ENCODE measurements around the gene SLC22A12.

Gene SLC22A12

GRCh38 chr11:64629103-64629502 is 38.1 kb downstream of the SLC22A12 start:
- no peak for DNase-seq

DNA sequence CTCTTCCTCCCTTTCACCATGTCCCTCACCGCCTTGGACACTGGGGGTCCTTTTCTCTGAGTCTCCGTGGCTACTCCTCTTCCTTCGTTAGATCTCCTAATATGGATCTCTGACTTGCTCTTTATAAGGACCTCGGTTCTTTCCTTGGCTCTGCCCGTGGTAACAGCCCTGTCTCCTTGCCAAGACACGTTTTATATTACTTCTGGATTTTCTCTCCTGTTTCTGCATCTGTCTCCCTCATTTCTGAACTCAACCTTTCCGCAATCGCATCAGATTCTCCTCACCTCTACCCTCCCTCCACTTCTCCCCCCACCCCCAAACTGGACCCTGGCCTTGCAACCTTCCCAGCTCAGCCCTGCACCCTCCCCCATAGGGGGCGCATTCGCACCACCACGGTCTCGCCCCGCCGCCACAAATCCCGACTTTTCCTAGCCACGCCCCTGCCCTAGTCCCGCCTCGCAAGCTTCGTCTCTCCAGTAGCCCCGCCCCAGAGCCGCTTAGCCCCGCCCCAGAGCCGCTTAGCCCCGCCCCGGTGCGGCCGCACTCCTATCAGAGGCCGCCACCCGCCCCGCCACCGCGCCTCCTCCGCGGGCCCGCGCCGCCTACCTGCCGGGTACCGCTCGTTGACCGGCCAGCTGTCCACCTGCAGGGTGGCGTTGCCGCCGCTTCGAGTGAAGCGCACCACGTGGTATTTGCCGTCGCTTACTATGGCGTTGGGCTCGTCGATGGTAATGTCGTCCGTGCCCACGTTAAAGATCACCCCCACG is 39.0 kb downstream of the SLC22A12 start:
- DNase-seq: no peak

GRCh38 chr11:64631675-64632074 is 40.7 kb downstream of the SLC22A12 start:
- DNase-seq: no peak

DNA sequence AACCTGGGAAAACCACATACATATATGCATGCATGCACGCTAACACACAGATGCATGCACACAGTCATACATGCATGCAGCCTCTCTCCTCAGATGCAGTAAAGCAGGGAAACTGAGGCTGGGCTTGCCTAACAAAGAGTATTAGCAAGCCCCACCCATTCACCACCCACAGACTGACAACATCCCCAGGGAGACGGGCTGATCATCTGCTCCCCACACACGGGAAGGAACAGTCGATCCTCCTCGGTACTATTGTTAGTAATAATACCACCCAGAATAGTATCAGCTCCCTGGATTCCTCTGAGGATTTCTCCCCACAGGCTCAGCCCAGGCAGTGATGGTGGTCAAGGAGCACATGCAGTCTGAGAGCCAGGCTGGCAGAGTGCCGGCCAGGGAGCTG is 41.2 kb downstream of the SLC22A12 start:
- no peak for DNase-seq

GRCh38 chr11:64632654-64633053 is 41.6 kb downstream of the SLC22A12 start:
- no peak for DNase-seq

DNA sequence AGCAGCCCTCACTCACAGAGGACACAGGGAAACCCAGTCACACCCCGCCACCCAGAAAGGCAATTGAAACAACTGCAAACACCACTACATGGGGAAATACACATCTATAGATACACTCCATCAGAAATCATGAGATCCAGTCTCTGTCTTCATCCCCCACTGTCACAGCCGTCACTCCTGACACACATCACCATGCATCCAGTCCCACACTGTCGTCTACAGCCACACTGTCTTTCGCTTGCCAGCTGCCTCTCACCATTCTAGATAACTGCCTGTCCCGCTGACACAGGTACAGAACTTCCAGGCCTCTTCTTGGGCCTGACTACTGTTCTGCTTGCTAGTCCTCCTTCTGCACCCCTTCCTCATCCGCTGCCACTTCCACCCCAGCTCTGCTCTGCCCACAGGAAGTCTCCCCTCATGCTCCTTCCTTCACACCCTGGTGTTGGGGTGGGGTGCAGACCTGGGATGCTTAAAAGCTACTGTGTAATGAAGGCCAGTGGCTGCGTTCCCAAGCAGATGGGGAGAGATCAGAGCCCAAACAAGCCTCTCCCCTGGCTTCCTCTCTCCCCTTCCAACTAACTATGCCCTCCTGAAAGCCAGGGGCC is 42.6 kb downstream of the SLC22A12 start:
- no peak for DNase-seq

- DNase-seq: no peak
Measured at GRCh38 chr11:64637334-64638017, 46.5 kb downstream of the SLC22A12 start.

- no peak for DNase-seq
Measured at GRCh38 chr11:64638018-64638665, 47.1 kb downstream of the SLC22A12 start.

DNA sequence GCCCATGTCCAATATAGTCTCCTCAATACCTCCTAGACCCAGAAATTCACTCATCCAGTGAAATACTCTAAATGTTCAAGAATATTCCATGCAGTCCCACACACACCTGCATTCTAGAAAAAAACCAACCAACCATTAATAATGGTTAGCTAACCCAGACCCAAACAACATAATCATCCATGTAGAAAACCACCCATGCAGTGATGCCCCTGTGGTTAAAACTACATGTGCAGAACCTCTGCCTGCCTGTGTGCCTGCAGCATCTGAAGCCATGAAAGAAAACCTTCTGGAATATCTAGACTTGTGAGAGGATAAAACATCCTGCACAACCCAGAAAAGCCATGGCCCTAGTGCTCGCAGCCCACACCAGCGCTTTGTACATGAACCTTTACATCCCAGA is 47.8 kb downstream of the SLC22A12 start:
- no peak for DNase-seq

DNA sequence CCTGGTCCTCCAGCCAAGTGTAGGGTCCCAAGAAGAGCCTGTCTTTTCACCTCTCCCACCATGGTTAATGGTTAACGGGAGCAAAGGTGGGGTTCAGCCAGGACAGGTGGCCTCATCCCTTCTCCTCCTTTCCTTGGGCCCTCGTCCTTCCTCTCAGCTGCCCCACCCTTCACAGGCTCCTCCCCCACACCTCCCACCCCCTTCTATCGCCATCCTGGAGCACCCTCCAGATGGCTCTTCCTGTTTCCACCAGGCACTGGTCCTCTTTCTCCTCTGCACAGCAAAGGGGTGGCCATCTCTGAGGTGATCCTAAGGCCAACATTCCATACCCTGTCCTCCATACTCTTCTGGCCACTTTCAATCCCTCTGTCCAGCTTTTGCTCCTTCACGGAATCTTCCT is 48.9 kb downstream of the SLC22A12 start:
- DNase-seq: no peak

- DNase-seq: no peak
Measured at GRCh38 chr11:64641596-64642417, 50.8 kb downstream of the SLC22A12 start.

- no peak for DNase-seq
Measured at GRCh38 chr11:64642418-64642735, 51.4 kb downstream of the SLC22A12 start.

DNA sequence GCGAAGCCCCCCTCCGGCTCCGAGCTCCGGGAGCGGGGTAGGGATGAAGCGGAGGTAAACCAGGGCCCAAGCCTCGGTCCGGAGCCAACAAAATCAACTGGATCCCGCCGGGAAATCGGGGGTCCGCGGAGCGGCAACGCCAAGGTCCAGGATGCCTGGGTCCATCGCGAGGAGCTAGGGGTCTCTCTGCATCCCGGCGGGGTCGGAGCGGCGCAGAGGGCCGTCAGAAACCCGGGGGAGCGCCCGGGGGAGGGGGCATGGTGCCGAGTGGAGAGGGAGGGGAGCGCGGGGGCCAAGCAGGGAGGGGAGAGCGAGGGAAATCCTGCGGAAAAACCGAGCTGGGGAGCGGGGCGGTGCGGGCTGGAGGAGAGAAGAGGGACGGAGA is 51.8 kb downstream of the SLC22A12 start:
- DNase-seq: no peak

- no peak for DNase-seq
Measured at GRCh38 chr11:64643256-64643881, 52.3 kb downstream of the SLC22A12 start.

DNA sequence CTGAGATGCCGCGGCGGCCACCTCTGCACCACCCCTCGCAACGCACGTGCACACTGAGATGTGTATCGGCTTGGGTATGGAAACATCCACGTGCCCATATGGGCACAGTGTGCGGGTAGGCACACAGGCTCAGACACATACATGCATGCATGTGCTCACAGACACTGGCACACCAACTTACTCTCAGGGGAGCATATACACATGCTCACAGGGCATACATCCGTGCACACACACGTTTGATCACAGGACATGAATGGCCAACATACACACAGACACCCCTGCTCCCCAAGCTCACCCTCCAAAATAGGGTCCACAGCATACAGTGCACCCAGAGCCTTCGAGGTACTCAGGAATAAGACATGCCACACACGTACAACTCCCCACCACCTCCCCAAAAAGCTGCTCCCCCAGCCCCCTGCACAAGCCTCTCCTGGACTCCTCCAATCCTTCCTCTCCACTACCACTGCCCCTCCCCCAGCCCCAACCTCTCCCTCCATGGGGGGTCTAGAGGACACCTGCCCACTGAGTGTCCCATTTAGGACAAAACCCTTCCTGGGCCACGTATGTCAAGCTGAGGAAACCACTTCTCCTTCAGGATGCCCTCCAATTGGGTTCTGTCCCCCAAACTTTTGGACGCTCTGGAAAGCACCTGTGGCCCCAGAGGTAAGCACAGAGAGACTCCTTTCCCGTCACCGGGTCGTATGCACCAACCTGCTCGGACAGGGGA is 53.1 kb downstream of the SLC22A12 start:
- no peak for DNase-seq

DNA sequence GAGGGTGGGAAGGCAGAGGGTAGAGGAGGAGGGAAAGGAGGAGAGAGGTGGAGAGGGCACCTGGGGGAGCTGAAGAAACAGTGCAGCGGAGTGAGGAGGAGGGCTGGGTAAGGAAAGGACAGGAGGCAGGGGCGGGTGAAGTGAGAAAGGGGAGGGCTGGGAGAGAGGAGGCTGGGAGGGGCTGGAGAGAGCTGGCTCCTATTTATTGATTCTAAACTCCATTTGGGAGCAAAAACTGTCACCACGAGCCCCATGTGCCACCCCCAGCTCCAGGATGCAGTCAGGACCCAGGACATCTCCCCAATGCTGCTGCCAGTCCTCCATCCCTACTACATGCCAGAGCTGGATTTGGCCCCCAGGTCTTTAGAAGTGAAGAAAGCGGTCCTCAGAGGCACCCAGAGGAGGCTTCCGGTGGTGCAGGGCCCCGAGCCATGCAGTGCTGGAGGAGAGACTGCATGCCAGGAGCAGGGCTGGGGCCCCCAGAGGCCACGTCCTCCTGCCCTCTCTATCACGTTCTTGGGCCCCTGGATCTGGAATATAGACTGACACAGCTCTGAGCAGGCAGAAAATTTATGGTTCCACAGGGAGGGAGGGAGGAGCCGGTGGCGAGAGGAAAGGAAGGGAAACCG is 53.7 kb downstream of the SLC22A12 start:
- DNase-seq: no peak

GRCh38 chr11:64647019-64647779 is 56.2 kb downstream of the SLC22A12 start:
- DNase-seq: no peak

GRCh38 chr11:64648551-64648950 is 57.5 kb downstream of the SLC22A12 start:
- no peak for DNase-seq

GRCh38 chr11:64649291-64649697 is 58.3 kb downstream of the SLC22A12 start:
- peak; percentile 20 for DNase-seq

DNA sequence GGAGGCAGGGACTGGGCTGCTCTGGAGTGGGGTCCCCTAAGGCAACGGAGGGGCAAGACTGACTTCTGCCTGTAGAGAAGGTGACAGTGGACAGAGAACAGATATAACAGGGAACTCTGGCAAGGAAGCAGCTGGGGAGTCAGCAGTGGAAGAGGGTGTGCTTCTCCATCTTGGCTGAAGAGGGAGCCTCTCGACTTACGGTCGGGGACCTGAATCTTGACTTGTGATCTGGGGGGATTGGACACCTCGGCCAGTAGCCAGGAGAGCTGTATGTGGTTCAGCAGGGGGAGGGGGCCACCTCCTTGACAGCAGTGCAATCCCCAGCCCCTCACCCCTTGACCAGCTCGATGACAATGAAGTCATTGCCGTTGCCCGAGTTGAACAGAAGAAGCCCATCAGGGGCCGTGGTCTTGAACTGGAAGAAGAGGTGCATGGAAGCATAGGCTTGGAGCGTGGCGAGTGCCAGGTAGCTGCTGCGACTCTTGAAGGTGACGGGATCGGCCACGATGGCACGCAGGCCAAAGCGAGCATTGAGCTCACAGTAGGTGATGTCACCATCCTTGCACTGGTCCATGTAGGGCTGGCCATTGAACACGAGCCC is 60.0 kb downstream of the SLC22A12 start:
- DNase-seq: peak; percentile 16

Measured in activated CD4-positive, alpha-beta T cell treated with anti-CD3 and anti-CD28 coated beads, Interleukin-10, Interleukin-2, amounts not matched to agents 100 ng/mL and 50 ng/mL, durations not matched to agents 16 hours and 8 hours (primary cell).